ENCODE data around the gene PNPLA3. TPM values are rescaled to one million over a fixed set of nuclear protein-coding genes. Genes with fewer than 3 reads are reported as not detected.

The PNPLA3 gene
- polyA plus RNA-seq, 1 of the 3 experiments (the other 2 are of a cell fraction): 3.2 TPM

GRCh38 chr22:43995798-43996169, 72.2 kb downstream of the PNPLA3 start:
- H3K4me2 ChIP-seq: no peak overlapping the region
- CTCF ChIA-PET: interaction anchor here (7.1 to 8.2 kb wide), 2 partner anchors 90 to 629 kb away, joined by 121 to 234 read pairs; no protein-coding TSS in a partner anchor

More at GRCh38 chr22:43995798-43996169, 72.2 kb downstream of the PNPLA3 start:
- Histone ChIP-seq H3F3A (replicated peaks; ENCODE audit: insufficient read depth) (peaks cover 12% of the 10 kb centered on the region), H2AFZ (ENCODE audit: low read depth) (no peak overlapping the region), H3K4me1 (ENCODE audit: control insufficient read depth in 1 of 2, insufficient read depth in 2 of 2, low read depth in 1 of 2, low read length in 1 of 2) (peaks cover 0 to 6% of the 10 kb centered on the region in 2 experiments; a peak in 1 of 4 replicates), H3K27me3 (ENCODE audit: insufficient read depth) (no peaks in the 10 kb centered on the region), H3K27ac (ENCODE audit: low read depth in 2 of 2, low read length in 1 of 2) (no peak overlapping the region), H3K36me3 (replicated peaks in 1 of 2; ENCODE audit: control insufficient read depth in 1 of 2, insufficient read depth in 2 of 2, low read length in 1 of 2) (peaks cover 41 to 80% of the 10 kb centered on the region in 2 experiments), H3K9me3 (no peaks in the 10 kb centered on the region), H3K79me2 (ENCODE audit: insufficient read depth) (no peaks in the 10 kb centered on the region), H3K4me3 (ENCODE audit: low read depth in 2 of 2, low read length in 1 of 2) (no peak overlapping the region), H4K20me1 (ENCODE audit: insufficient read depth) (peaks cover 4% of the 10 kb centered on the region; the same call in 1 of the 2 replicates), H3K9ac (no peak overlapping the region), H3K9me2 (no peaks in the 10 kb centered on the region)
- DNase-seq: no peak
- WGBS (ENCODE audit: low lambda C conversion rate): 96% methylated on average over 10 of the region's 10 CpGs
- POLR2A ChIA-PET: no interaction called here
- TF ChIP-seq ZBTB33 (IDR thresholded peaks at IDR 0.05; ENCODE audit: borderline replicate concordance, low read depth) (no peak), FOXJ3 (CRISPR knock-in tag; IDR thresholded peaks at IDR 0.05) (no peak), NFIC (IDR thresholded peaks at IDR 0.05; ENCODE audit: borderline replicate concordance) (no peak), TCF12 (IDR thresholded peaks at IDR 0.05) (no peak), PBX3 (IDR thresholded peaks at IDR 0.05) (no peak), GABPA (IDR thresholded peaks at IDR 0.05; ENCODE audit: low read depth) (no peak), CTCF (IDR thresholded peaks at IDR 0.05) (no peak), MEF2A (IDR thresholded peaks at IDR 0.05; ENCODE audit: borderline replicate concordance, low read depth) (no peak), SMC3 (IDR thresholded peaks at IDR 0.05; ENCODE audit: low read depth, low read length) (no peak), NRF1 (IDR thresholded peaks at IDR 0.05; ENCODE audit: low read depth, low read length) (no peak), RFX5 (IDR thresholded peaks at IDR 0.05; ENCODE audit: low read length) (no peak), ELF1 (IDR thresholded peaks at IDR 0.05) (no peak), FOXM1 (IDR thresholded peaks at IDR 0.05; ENCODE audit: low read depth) (no peak), SIN3A (IDR thresholded peaks at IDR 0.05; ENCODE audit: borderline replicate concordance, low read depth, low read length) (no peak), RXRA (IDR thresholded peaks at IDR 0.05; ENCODE audit: borderline replicate concordance, low read depth) (no peak)
- TF ChIP-seq, protein P1, sequence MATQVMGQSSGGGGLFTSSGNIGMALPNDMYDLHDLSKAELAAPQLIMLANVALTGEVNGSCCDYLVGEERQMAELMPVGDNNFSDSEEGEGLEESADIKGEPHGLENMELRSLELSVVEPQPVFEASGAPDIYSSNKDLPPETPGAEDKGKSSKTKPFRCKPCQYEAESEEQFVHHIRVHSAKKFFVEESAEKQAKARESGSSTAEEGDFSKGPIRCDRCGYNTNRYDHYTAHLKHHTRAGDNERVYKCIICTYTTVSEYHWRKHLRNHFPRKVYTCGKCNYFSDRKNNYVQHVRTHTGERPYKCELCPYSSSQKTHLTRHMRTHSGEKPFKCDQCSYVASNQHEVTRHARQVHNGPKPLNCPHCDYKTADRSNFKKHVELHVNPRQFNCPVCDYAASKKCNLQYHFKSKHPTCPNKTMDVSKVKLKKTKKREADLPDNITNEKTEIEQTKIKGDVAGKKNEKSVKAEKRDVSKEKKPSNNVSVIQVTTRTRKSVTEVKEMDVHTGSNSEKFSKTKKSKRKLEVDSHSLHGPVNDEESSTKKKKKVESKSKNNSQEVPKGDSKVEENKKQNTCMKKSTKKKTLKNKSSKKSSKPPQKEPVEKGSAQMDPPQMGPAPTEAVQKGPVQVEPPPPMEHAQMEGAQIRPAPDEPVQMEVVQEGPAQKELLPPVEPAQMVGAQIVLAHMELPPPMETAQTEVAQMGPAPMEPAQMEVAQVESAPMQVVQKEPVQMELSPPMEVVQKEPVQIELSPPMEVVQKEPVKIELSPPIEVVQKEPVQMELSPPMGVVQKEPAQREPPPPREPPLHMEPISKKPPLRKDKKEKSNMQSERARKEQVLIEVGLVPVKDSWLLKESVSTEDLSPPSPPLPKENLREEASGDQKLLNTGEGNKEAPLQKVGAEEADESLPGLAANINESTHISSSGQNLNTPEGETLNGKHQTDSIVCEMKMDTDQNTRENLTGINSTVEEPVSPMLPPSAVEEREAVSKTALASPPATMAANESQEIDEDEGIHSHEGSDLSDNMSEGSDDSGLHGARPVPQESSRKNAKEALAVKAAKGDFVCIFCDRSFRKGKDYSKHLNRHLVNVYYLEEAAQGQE (IDR thresholded peaks at IDR 0.05; ENCODE audit: low read depth, low read length): no peak
- TF ChIP-seq, protein P2, sequence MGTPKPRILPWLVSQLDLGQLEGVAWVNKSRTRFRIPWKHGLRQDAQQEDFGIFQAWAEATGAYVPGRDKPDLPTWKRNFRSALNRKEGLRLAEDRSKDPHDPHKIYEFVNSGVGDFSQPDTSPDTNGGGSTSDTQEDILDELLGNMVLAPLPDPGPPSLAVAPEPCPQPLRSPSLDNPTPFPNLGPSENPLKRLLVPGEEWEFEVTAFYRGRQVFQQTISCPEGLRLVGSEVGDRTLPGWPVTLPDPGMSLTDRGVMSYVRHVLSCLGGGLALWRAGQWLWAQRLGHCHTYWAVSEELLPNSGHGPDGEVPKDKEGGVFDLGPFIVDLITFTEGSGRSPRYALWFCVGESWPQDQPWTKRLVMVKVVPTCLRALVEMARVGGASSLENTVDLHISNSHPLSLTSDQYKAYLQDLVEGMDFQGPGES (IDR thresholded peaks at IDR 0.05; ENCODE audit: low read depth, low read length): no peak
- TF ChIP-seq, protein P3, sequence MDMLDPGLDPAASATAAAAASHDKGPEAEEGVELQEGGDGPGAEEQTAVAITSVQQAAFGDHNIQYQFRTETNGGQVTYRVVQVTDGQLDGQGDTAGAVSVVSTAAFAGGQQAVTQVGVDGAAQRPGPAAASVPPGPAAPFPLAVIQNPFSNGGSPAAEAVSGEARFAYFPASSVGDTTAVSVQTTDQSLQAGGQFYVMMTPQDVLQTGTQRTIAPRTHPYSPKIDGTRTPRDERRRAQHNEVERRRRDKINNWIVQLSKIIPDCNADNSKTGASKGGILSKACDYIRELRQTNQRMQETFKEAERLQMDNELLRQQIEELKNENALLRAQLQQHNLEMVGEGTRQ (IDR thresholded peaks at IDR 0.05; ENCODE audit: borderline replicate concordance, low read depth, low read length): no peak

Measured in SK-N-SH (cell line).